Measurements from ENCODE around the gene GPC3.

DNA sequence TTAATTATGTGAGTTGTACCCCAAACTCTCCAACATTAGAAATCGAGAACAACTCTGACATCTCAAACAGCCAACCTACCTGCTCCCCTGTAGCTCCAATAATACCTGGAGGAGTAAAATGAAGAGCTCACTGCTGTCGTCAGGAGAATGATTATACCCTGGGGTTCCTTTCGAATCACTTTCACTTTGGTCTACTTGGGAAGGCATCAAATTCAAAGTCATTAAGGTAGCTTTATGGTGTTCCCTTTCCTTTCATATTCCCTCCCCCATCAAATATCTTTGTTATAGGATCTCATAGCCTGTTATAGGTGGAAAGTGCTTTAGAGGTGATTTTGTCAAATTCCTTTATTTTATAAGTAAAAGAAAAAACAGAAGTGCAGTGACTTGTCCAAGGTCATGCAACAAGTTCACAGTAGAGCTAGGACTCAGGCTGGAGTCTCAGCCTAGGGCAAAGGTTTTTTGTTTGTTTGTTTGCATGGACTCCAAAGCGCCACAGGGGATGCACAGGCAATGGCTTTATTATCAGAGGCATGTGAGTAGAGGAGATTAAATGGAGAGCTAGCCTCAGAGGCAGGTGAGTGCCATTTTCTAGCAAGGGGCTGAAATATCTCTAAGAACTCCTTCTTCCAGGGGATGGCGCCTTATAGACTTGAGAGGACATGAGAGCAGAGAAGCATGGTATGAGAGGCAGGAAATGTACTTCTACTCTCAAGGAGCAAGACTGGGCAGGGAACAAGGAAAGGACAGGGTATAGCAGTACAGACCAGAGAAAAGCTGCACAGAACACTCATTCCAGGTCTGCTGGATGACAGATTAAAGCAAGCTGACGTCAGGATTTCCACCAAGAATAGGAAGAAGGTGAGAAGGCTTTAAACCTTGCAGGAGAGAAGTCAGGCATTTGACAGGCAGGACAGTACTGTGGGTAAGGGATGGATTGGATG, 308.0 kb downstream of the GPC3 start:
- TF ChIP-seq, protein P1, sequence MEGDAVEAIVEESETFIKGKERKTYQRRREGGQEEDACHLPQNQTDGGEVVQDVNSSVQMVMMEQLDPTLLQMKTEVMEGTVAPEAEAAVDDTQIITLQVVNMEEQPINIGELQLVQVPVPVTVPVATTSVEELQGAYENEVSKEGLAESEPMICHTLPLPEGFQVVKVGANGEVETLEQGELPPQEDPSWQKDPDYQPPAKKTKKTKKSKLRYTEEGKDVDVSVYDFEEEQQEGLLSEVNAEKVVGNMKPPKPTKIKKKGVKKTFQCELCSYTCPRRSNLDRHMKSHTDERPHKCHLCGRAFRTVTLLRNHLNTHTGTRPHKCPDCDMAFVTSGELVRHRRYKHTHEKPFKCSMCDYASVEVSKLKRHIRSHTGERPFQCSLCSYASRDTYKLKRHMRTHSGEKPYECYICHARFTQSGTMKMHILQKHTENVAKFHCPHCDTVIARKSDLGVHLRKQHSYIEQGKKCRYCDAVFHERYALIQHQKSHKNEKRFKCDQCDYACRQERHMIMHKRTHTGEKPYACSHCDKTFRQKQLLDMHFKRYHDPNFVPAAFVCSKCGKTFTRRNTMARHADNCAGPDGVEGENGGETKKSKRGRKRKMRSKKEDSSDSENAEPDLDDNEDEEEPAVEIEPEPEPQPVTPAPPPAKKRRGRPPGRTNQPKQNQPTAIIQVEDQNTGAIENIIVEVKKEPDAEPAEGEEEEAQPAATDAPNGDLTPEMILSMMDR (IDR thresholded peaks at IDR 0.05 in 2 of 3, conservative IDR thresholded peaks at IDR 0.05 in 1 of 3; ENCODE audit: borderline replicate concordance in 1 of 3, insufficient read depth in 1 of 3, low read depth in 2 of 3, low read length in 2 of 3) = no peak
- TF ChIP-seq RAD21 (IDR thresholded peaks at IDR 0.05; ENCODE audit: low read depth) (no peak), EZH2 (IDR thresholded peaks at IDR 0.05) (no peak), EZH2phosphoT487 (IDR thresholded peaks at IDR 0.05; ENCODE audit: borderline replicate concordance) (no peak), POLR2A (IDR thresholded peaks at IDR 0.05; ENCODE audit: borderline replicate concordance, extremely low read depth, insufficient read depth, insufficient read length) (no peak), ZFX (IDR thresholded peaks at IDR 0.05) (no peak), FOSL1 (IDR thresholded peaks at IDR 0.05; ENCODE audit: low read depth) (no peak), POLR2AphosphoS5 (IDR thresholded peaks at IDR 0.05; ENCODE audit: low read depth, low read length) (no peak), EGR1 (IDR thresholded peaks at IDR 0.05; ENCODE audit: low read depth) (no peak), YY1 (IDR thresholded peaks at IDR 0.05; ENCODE audit: extremely low read depth, insufficient replicate concordance, low read depth, low read length) (no peak), SRF (IDR thresholded peaks at IDR 0.05; ENCODE audit: low read depth) (no peak)
- TF ChIP-seq, protein P2, sequence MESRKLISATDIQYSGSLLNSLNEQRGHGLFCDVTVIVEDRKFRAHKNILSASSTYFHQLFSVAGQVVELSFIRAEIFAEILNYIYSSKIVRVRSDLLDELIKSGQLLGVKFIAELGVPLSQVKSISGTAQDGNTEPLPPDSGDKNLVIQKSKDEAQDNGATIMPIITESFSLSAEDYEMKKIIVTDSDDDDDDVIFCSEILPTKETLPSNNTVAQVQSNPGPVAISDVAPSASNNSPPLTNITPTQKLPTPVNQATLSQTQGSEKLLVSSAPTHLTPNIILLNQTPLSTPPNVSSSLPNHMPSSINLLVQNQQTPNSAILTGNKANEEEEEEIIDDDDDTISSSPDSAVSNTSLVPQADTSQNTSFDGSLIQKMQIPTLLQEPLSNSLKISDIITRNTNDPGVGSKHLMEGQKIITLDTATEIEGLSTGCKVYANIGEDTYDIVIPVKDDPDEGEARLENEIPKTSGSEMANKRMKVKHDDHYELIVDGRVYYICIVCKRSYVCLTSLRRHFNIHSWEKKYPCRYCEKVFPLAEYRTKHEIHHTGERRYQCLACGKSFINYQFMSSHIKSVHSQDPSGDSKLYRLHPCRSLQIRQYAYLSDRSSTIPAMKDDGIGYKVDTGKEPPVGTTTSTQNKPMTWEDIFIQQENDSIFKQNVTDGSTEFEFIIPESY (IDR thresholded peaks at IDR 0.05; ENCODE audit: extremely low read depth, insufficient replicate concordance, low read length) = no peak
- TF ChIP-seq, protein P3, sequence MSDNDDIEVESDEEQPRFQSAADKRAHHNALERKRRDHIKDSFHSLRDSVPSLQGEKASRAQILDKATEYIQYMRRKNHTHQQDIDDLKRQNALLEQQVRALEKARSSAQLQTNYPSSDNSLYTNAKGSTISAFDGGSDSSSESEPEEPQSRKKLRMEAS (IDR thresholded peaks at IDR 0.05) = no peak
- TF ChIP-seq, protein P4, sequence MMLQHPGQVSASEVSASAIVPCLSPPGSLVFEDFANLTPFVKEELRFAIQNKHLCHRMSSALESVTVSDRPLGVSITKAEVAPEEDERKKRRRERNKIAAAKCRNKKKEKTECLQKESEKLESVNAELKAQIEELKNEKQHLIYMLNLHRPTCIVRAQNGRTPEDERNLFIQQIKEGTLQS (IDR thresholded peaks at IDR 0.05) = no peak
